ENCODE results near the gene LIPT1.
"Not testable (repeated sequence)": the region's sequence is repeated elsewhere in the genome, so short reads cannot be mapped to it uniquely, and the experiment has no call there.

Gene LIPT1

GRCh38 chr2:99188357-99188756 lies 33.6 kb downstream of the LIPT1 start:
- H3K4me3 ChIP-seq (replicated peaks in 1 of 2; ENCODE audit: low read depth in 2 of 2, low read length in 2 of 2) = no peak overlapping the region
- no peak for TF ChIP-seq CTCF (IDR thresholded peaks at IDR 0.05; ENCODE audit: low read depth, low read length)
- no peak for DNase-seq (ENCODE audit: low read depth in 2 of 2)

- DNase-seq (ENCODE audit: low read depth in 2 of 2) = no peak
- no peak for TF ChIP-seq CTCF (IDR thresholded peaks at IDR 0.05; ENCODE audit: low read depth, low read length)
- no peak overlapping the region for H3K4me3 ChIP-seq (replicated peaks in 1 of 2; ENCODE audit: low read depth in 2 of 2, low read length in 2 of 2)
These were observed 35.8 kb downstream of the LIPT1 start for GRCh38 chr2:99190548-99190947.

- DNase-seq (ENCODE audit: low read depth in 2 of 2); H3K4me3 ChIP-seq (replicated peaks in 1 of 2; ENCODE audit: low read depth in 2 of 2, low read length in 2 of 2): not testable (repeated sequence)
These were observed 37.6 kb downstream of the LIPT1 start for GRCh38 chr2:99192364-99192763.

GRCh38 chr2:99198103-99198841 lies 43.5 kb downstream of the LIPT1 start:
- DNase-seq (ENCODE audit: low read depth in 2 of 2) = no peak
- H3K4me3 ChIP-seq (replicated peaks in 1 of 2; ENCODE audit: low read depth in 2 of 2, low read length in 2 of 2) = no peak overlapping the region
- no peak for TF ChIP-seq CTCF (IDR thresholded peaks at IDR 0.05; ENCODE audit: low read depth, low read length)

- no peak for TF ChIP-seq CTCF (IDR thresholded peaks at IDR 0.05; ENCODE audit: low read depth, low read length)
- DNase-seq (ENCODE audit: low read depth in 2 of 2) = no peak
- H3K4me3 ChIP-seq (replicated peaks in 1 of 2; ENCODE audit: low read depth in 2 of 2, low read length in 2 of 2) = no peak overlapping the region
These were observed 45.5 kb downstream of the LIPT1 start for GRCh38 chr2:99200076-99200800.

GRCh38 chr2:99201959-99202678 lies 47.4 kb downstream of the LIPT1 start:
- TF ChIP-seq CTCF (IDR thresholded peaks at IDR 0.05; ENCODE audit: low read depth, low read length) = peak; percentile 33
- no peak for DNase-seq (ENCODE audit: low read depth in 2 of 2)
- no peak overlapping the region for H3K4me3 ChIP-seq (replicated peaks in 1 of 2; ENCODE audit: low read depth in 2 of 2, low read length in 2 of 2)

GRCh38 chr2:99205491-99205890 lies 50.7 kb downstream of the LIPT1 start:
- no peak for TF ChIP-seq CTCF (IDR thresholded peaks at IDR 0.05; ENCODE audit: low read depth, low read length)
- DNase-seq (ENCODE audit: low read depth in 2 of 2) = no peak
- no peak overlapping the region for H3K4me3 ChIP-seq (replicated peaks in 1 of 2; ENCODE audit: low read depth in 2 of 2, low read length in 2 of 2)

All from cardiac fibroblast (primary cell).